H1 (cell line): ENCODE data around the gene FAM219A. TPM values are rescaled to one million over a fixed set of nuclear protein-coding genes. Genes with fewer than 3 reads are reported as not detected.

ENCODE experiments used
- CTCF ChIA-PET: fragments of 300-600 bp; sonication (Branson Sonifier 250); formaldehyde crosslinking; loops from one replicate; lab custom pipeline; 2021; ENCODE audit not compliant: partially characterized antibody; lab: Charles Lee
- POLR2A ChIA-PET: fragments of 300-600 bp; sonication (Branson Sonifier 250); formaldehyde crosslinking; loops from one replicate; lab custom pipeline; 2021; ENCODE audit warnings: inconsistent platforms; ENCODE audit not compliant: partially characterized antibody; lab: Charles Lee
- DNase-seq, 2 experiments: peaks; one replicate each; pipeline versions ENCODE4 v3.0.0 to v3.0.0-alpha.2; 2010 to 2022; ENCODE audit warnings: low spot score in 2 of 2, low read depth in 1 of 2, mixed read lengths in 1 of 2
- FAIRE-seq: peaks from 2 replicates; lab custom pipeline; 2011; peaks lifted over from hg19 to GRCh38; lab: Jason Lieb, UNC
- H2AFZ ChIP-seq: 2 replicates; pipeline ENCODE4 v1.8.1; 2012; ENCODE audit warnings: low read length, inconsistent platforms
- H2AK5ac ChIP-seq: 2 replicates; pipeline ENCODE4 v1.6.1; 2013; ENCODE audit warnings: low read depth, low read length
- H2BK120ac ChIP-seq: replicated peaks from 2 replicates; pipeline ENCODE3; 2013; ENCODE audit warnings: low read depth, low read length, inconsistent platforms
- H2BK12ac ChIP-seq: 2 replicates; pipeline ENCODE4 v1.6.1; 2013; ENCODE audit warnings: low read depth, low read length
- H2BK15ac ChIP-seq: 2 replicates; pipeline ENCODE4 v1.6.1; 2013; ENCODE audit warnings: low read length
- H2BK20ac ChIP-seq: 2 replicates; pipeline ENCODE4 v1.6.1; 2013; ENCODE audit warnings: low read length
- H2BK5ac ChIP-seq: 2 replicates; pipeline ENCODE4 v1.6.1; 2013; ENCODE audit warnings: low read depth, low read length
- H3K14ac ChIP-seq: 2 replicates; pipeline ENCODE4 v1.6.1; 2013; ENCODE audit warnings: inconsistent platforms; ENCODE audit not compliant: insufficient read length
- H3K18ac ChIP-seq: 2 replicates; pipeline ENCODE4 v1.6.1; 2013; ENCODE audit warnings: low read length; ENCODE audit errors: extremely low read depth
- H3K23ac ChIP-seq: 2 replicates; pipeline ENCODE4 v1.6.1; 2013; ENCODE audit warnings: inconsistent platforms; ENCODE audit not compliant: insufficient read length
- H3K23me2 ChIP-seq: 2 replicates; pipeline ENCODE4 v1.6.1; 2013; ENCODE audit warnings: low read depth, low read length
- H3K27ac ChIP-seq: 2 replicates; pipeline ENCODE4 v1.6.1; 2011; ENCODE audit warnings: low read depth, low read length, inconsistent platforms
- H3K27me3 ChIP-seq, 4 experiments: replicated peaks in 1 of 4; 1 replicate in 1 of 4; 2 replicates in 3 of 4; pipeline versions ENCODE4 v1.6.1 to v1.8.1; 2011 to 2013; ENCODE audit warnings: low read length in 3 of 4, mild to moderate bottlenecking in 3 of 4, inconsistent platforms in 2 of 4, mixed read lengths in 2 of 4, moderate library complexity in 1 of 4; ENCODE audit not compliant: control insufficient read depth in 3 of 4, insufficient read depth in 3 of 4; ENCODE audit errors: extremely low read depth in 1 of 4
- H3K36me3 ChIP-seq, 4 experiments: 2 replicates each; pipeline versions ENCODE4 v1.6.1 to v1.8.1; 2011 to 2013; ENCODE audit warnings: mild to moderate bottlenecking in 4 of 4, low read length in 3 of 4, moderate library complexity in 2 of 4, control low read depth in 1 of 4, inconsistent platforms in 1 of 4; ENCODE audit not compliant: insufficient read depth in 4 of 4, control insufficient read depth in 2 of 4
- H3K4ac ChIP-seq: replicated peaks from 2 replicates; pipeline ENCODE3; 2013; ENCODE audit warnings: low read length, low read depth, mixed read lengths, inconsistent platforms; ENCODE audit not compliant: insufficient read length
- H3K4me1 ChIP-seq, 4 experiments: replicated peaks in 1 of 4; 1 replicate in 1 of 4; 2 replicates in 3 of 4; pipeline versions ENCODE4 v1.6.1 to v1.8.1; 2011 to 2013; ENCODE audit warnings: low read length in 3 of 4, inconsistent platforms in 2 of 4, mixed read lengths in 1 of 4; ENCODE audit not compliant: insufficient read depth in 4 of 4, control insufficient read depth in 3 of 4
- H3K4me2 ChIP-seq, 2 experiments: 2 replicates each; pipeline versions ENCODE4 v1.6.1 to v1.8.1; 2011 to 2013; ENCODE audit warnings: low read depth in 2 of 2, low read length in 2 of 2, control low read depth in 1 of 2, inconsistent platforms in 1 of 2, mild to moderate bottlenecking in 1 of 2; ENCODE audit not compliant: insufficient read depth in 1 of 2
- H3K4me3 ChIP-seq, 4 experiments: fragments of 200-600, 300-600 bp in 1 of 4; sonication (generic), shearing (Covaris generic), sonication (Bioruptor Twin) in 1 of 4; 2 replicates each; pipeline versions ENCODE4 v1.5.1 to v1.8.1; 2011 to 2016; ENCODE audit warnings: low read length in 4 of 4, low read depth in 3 of 4, control low read depth in 2 of 4, inconsistent platforms in 2 of 4, mild to moderate bottlenecking in 2 of 4, mixed read lengths in 1 of 4, moderate library complexity in 1 of 4; ENCODE audit not compliant: insufficient read depth in 2 of 4; ENCODE audit errors: extremely low read depth in 1 of 4
- H3K56ac ChIP-seq: replicated peaks from 2 replicates; pipeline ENCODE3; 2013; ENCODE audit warnings: low read depth, mild to moderate bottlenecking, mixed read lengths, low read length, inconsistent platforms; ENCODE audit not compliant: insufficient read length
- H3K79me1 ChIP-seq: 2 replicates; pipeline ENCODE4 v1.6.1; 2013; ENCODE audit warnings: low read depth, low read length, control low read depth
- H3K79me2 ChIP-seq, 2 experiments: 2 replicates each; pipeline versions ENCODE4 v1.6.1 to v1.8.1; 2012 to 2013; ENCODE audit warnings: low read length in 2 of 2, mild to moderate bottlenecking in 2 of 2, inconsistent platforms in 1 of 2; ENCODE audit not compliant: insufficient read depth in 2 of 2, control insufficient read depth in 1 of 2
- H3K9ac ChIP-seq, 4 experiments: replicated peaks in 1 of 4; 1 replicate in 1 of 4; 2 replicates in 3 of 4; pipeline versions ENCODE4 v1.6.1 to v1.8.1; 2011 to 2013; ENCODE audit warnings: low read depth in 3 of 4, low read length in 3 of 4, control low read depth in 2 of 4, mild to moderate bottlenecking in 2 of 4, moderate library complexity in 2 of 4, inconsistent platforms in 1 of 4; ENCODE audit errors: extremely low read depth in 1 of 4
- H3K9me3 ChIP-seq, 2 experiments: 2 replicates each; pipeline versions ENCODE4 v1.6.1 to v1.8.1; 2012 to 2013; ENCODE audit warnings: mild to moderate bottlenecking in 2 of 2, moderate library complexity in 2 of 2, control low read depth in 1 of 2, inconsistent platforms in 1 of 2, low read depth in 1 of 2, low read length in 1 of 2, mixed read lengths in 1 of 2; ENCODE audit not compliant: insufficient read depth in 2 of 2
- H4K20me1 ChIP-seq, 2 experiments: replicated peaks in 1 of 2; 2 replicates each; pipeline versions ENCODE3 to v1.8.1; 2011 to 2013; ENCODE audit warnings: inconsistent platforms in 2 of 2, low read length in 2 of 2, mild to moderate bottlenecking in 1 of 2; ENCODE audit not compliant: insufficient read depth in 2 of 2, control insufficient read depth in 1 of 2
- H4K5ac ChIP-seq: 2 replicates; pipeline ENCODE4 v1.6.1; 2013; ENCODE audit warnings: low read length, low read depth, mixed read lengths, inconsistent platforms; ENCODE audit not compliant: insufficient read length
- H4K8ac ChIP-seq: 2 replicates; pipeline ENCODE4 v1.8.0; 2013; ENCODE audit warnings: mild to moderate bottlenecking, moderate library complexity, low read length, inconsistent platforms; ENCODE audit not compliant: insufficient read depth; ENCODE audit errors: extremely low read depth
- H4K91ac ChIP-seq: replicated peaks from 2 replicates; pipeline ENCODE3; 2013; ENCODE audit warnings: low read length, mixed read lengths, inconsistent platforms; ENCODE audit not compliant: insufficient read length
- CBX8 ChIP-seq: fragments of 300-800, 300-1000 bp; sonication (generic); IDR thresholded peaks from 2 replicates; pipeline ENCODE4 v1.7.1; 2016; ENCODE audit warnings: low read depth, low read length, borderline replicate concordance
- GABPA ChIP-seq: IDR thresholded peaks from 2 replicates; pipeline ENCODE4 v1.6.1; 2011; ENCODE audit warnings: mild to moderate bottlenecking, low read length, moderate library complexity, borderline replicate concordance; ENCODE audit not compliant: insufficient read depth
- GTF2F1 ChIP-seq: IDR thresholded peaks from 2 replicates; pipeline ENCODE4 v1.6.1; 2012; ENCODE audit warnings: low read depth, low read length, improper control_type of control experiment, borderline replicate concordance
- NANOG ChIP-seq: IDR thresholded peaks from 2 replicates; pipeline ENCODE4 v1.6.1; 2011; ENCODE audit warnings: low read length, low read depth, mild to moderate bottlenecking, inconsistent platforms; ENCODE audit not compliant: insufficient read depth, poor library complexity, severe bottlenecking
- TAF1 ChIP-seq: IDR thresholded peaks from 2 replicates; pipeline ENCODE4 v1.6.1; 2011; ENCODE audit warnings: mild to moderate bottlenecking, low read depth, low read length
- WGBS, 2 experiments: shearing (Covaris generic) in 1 of 2; methylation state at CpG; one replicate each; pipeline versions ENCODE4 v1.1.6 to v1.1.7; 2013 to 2015; ENCODE audit warnings: low lambda C conversion rate in 2 of 2, mixed read lengths in 2 of 2, inconsistent platforms in 1 of 2, low coverage in 1 of 2, missing lambda C conversion rate in 1 of 2; ENCODE audit not compliant: insufficient replicate concordance in 2 of 2, insufficient coverage in 1 of 2, insufficient read length in 1 of 2; ENCODE audit errors: extremely low coverage in 1 of 2, missing lambda C conversion rate in 1 of 2; 5-methylcytosine and 5-hydroxymethylcytosine counted together
- polyA plus RNA-seq, 7 experiments: library from polyadenylated mRNA; depleted of rRNA in 3 of 7; stranded (reverse) in 5 of 7; unstranded in 2 of 7; fragments of >200 nt in 5 of 7; fragments of 200-250 nt in 2 of 7; gene quantifications; 1 replicate in 5 of 7; 2 replicates in 1 of 7; 4 replicates in 1 of 7; pipeline versions ENCODE4 v1.2.1 to v1.2.3, GENCODE V29; 2011 to 2013; ENCODE audit warnings: missing spikeins in 2 of 7, mixed read lengths in 2 of 7
- total RNA-seq: library from RNA; stranded (reverse); fragmentation: NEBNext Ultra II Directional; extraction: Animal tissue kit (Norgen Biotek cat#: 25700); gene quantifications from 2 replicates; pipeline ENCODE4 v1.2.1, GENCODE V29; 2021

FAM219A gene
- total and polyA plus RNA-seq, 2 of the 8 experiments (the other 6 are each of a cell fraction or from before 2014, with no cell fraction given): 7.7 to 10.4 TPM

DNA sequence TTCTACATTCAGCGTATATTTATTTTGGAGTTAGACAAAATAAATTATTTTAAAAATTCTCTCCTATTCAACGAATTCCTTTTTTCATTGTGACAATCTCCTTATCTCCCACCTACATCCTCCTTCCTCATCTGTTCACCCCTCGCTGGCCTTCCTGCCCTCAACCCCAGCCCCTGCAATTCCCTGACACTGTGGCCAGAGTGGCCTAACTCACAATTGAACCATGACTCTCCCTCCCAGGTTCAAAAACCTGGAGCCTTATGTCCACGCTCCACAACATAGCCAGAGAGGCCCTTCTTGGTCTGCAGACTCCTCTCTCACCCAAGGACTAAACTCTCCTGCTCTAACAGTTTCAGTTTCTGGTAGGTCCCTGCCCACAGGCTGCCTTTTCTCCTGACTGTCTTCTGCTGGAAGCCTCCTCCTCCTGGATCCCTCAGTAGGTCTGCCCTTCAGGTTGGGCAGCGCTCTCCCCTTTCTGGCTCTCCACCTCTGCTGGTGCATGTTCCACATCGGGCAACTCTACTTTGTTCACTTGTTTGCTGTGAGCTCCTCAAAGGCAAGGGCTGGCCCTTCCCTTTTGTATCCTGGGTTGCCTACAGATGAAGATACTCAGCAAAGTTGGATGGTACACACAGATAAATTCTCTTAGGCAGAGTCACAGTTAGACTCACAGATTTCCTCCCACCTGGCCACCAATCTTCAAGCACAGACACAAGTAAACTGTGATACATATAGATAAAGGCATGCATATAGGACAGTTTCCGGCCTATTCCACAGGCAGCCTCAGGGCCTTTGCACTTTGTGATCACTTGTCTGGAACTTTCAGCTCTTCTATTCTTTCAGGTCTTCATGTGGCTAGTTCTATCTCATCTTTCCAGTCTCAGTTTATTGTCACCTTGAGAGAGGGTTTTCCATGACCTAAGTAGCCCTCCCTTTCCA, 61.8 kb downstream of the FAM219A start:
- WGBS, 2 experiments: 77% methylated on average over 7 of the region's 7 CpGs; no CpG with 5 or more reads in 1 of the 2 experiments
- no peaks in the 10 kb centered on the region for H3K4me1 ChIP-seq
- TF ChIP-seq GABPA (no peak), TAF1 (no peak), GTF2F1 (no peak), NANOG (no peak), CBX8 (no peak)
- CTCF ChIA-PET: interaction anchor here (1.1 to 4.0 kb wide), 2 partner anchors 99 to 104 kb away, joined by 4 to 22 read pairs; no protein-coding TSS in a partner anchor
- no peak overlapping the region for H2BK15ac ChIP-seq
- H2BK120ac ChIP-seq: no peak overlapping the region
- H2BK12ac ChIP-seq: no peak overlapping the region
- no peaks in the 10 kb centered on the region for H3K27me3 ChIP-seq
- POLR2A ChIA-PET: no interaction called here
- H3K56ac ChIP-seq: no peak overlapping the region
- no peak overlapping the region for H3K4me3 ChIP-seq
- H3K4ac ChIP-seq: no peak overlapping the region
- no peak for DNase-seq
- no peaks in the 10 kb centered on the region for H3K79me1 ChIP-seq
- H4K5ac ChIP-seq: no peak overlapping the region
- no peak overlapping the region for H3K23ac ChIP-seq
- H3K27ac ChIP-seq: no peak overlapping the region
- no peak overlapping the region for H2BK20ac ChIP-seq
- H3K79me2 ChIP-seq: no peaks in the 10 kb centered on the region
- H2BK5ac ChIP-seq: no peak overlapping the region
- no peaks in the 10 kb centered on the region for H3K23me2 ChIP-seq
- H3K4me2 ChIP-seq: no peak overlapping the region
- no peak for FAIRE-seq
- no peak overlapping the region for H4K8ac ChIP-seq
- H3K9ac ChIP-seq: no peak overlapping the region
- H3K18ac ChIP-seq: no peak overlapping the region
- peaks cover 0 to 4% of the 10 kb centered on the region in 2 experiments for H4K20me1 ChIP-seq
- no peak overlapping the region for H3K14ac ChIP-seq
- H3K9me3 ChIP-seq: no peaks in the 10 kb centered on the region
- H2AFZ ChIP-seq: no peak overlapping the region
- H4K91ac ChIP-seq: no peak overlapping the region
- H2AK5ac ChIP-seq: no peak overlapping the region
- no peaks in the 10 kb centered on the region for H3K36me3 ChIP-seq
